ENCODE data around the gene FLNA. TPM values are rescaled to one million over a fixed set of nuclear protein-coding genes. Genes with fewer than 3 reads are reported as not detected.

Gene FLNA
- total and polyA plus RNA-seq, 2 of the 13 experiments (the other 11 are each of a cell fraction or from before 2014, with no cell fraction given) = 83.4 to 174 TPM

GRCh38 chrX:154368630-154369448 is 5.6 kb downstream of the FLNA start (continued):
- TF ChIP-seq AHDC1 (CRISPR knock-in tag; IDR thresholded peaks at IDR 0.05; ENCODE audit: borderline replicate concordance) (no peak), MTF2 (CRISPR knock-in tag; IDR thresholded peaks at IDR 0.05; ENCODE audit: borderline replicate concordance) (no peak), CENPX (CRISPR knock-in tag; IDR thresholded peaks at IDR 0.05) (no peak), CBX5 (CRISPR knock-in tag; IDR thresholded peaks at IDR 0.05; ENCODE audit: borderline replicate concordance) (no peak), SAP130 (CRISPR knock-in tag; IDR thresholded peaks at IDR 0.05; ENCODE audit: low read depth) (0 out of 2 replicates have a peak, but pooled peaks have one; percentile 9), U2AF1 (optimal IDR thresholded peaks at IDR 0.05; ENCODE audit: low read depth, low read length) (no peak), ZNF547 (CRISPR knock-in tag; IDR thresholded peaks at IDR 0.05) (no peak), ATF3 (CRISPR knock-in tag; IDR thresholded peaks at IDR 0.05) (peak; percentile 48; the same call in 1 of the 2 replicates)

Data from HepG2 (cell line).